Loucy (cell line): ENCODE results near the gene SENP7.
"Not testable (repeated sequence)": the region's sequence is repeated elsewhere in the genome, so short reads cannot be mapped to it uniquely, and the experiment has no call there.

Experiments
- H2AFZ ChIP-seq: fragments of 200-600 bp; sonication (generic); 2 replicates; pipeline ENCODE4 v1.6.0; 2016; ENCODE audit warnings: antibody characterized with exemption, mild to moderate bottlenecking, low read length, moderate library complexity
- H3F3A ChIP-seq: fragments of 200-600 bp; 2 replicates; pipeline ENCODE4 v1.6.0; 2016; ENCODE audit warnings: antibody characterized with exemption, low read depth, mild to moderate bottlenecking
- H3K27me3 ChIP-seq: fragments of 200-600 bp; sonication (generic); 2 replicates; pipeline ENCODE4 v1.6.1; 2014; ENCODE audit warnings: low read length, mild to moderate bottlenecking; ENCODE audit not compliant: insufficient read depth, poor library complexity, severe bottlenecking
- H3K36me3 ChIP-seq: fragments of 200-600 bp; sonication (generic); 2 replicates; pipeline ENCODE4 v1.6.1; 2016; ENCODE audit warnings: low read length; ENCODE audit not compliant: insufficient read depth
- H3K4me1 ChIP-seq: fragments of 200-600 bp; sonication (generic); 2 replicates; pipeline ENCODE4 v1.5.1; 2014; ENCODE audit warnings: low read length, mild to moderate bottlenecking; ENCODE audit not compliant: insufficient read depth, poor library complexity, severe bottlenecking
- H3K4me2 ChIP-seq: fragments of 200-600 bp; sonication (generic); 2 replicates; pipeline ENCODE4 v1.6.0; 2014; ENCODE audit warnings: antibody characterized with exemption, low read length, low read depth, mild to moderate bottlenecking; ENCODE audit not compliant: poor library complexity, severe bottlenecking
- H3K4me3 ChIP-seq: fragments of 200-600 bp; sonication (generic); 2 replicates; pipeline ENCODE4 v1.5.1; 2014; ENCODE audit warnings: low read length, mild to moderate bottlenecking, mixed read lengths; ENCODE audit not compliant: poor library complexity, severe bottlenecking
- H3K79me2 ChIP-seq: fragments of 200-600 bp; sonication (generic); 2 replicates; pipeline ENCODE4 v1.6.1; 2014; ENCODE audit warnings: low read length; ENCODE audit not compliant: insufficient read depth
- H3K9ac ChIP-seq: fragments of 200-600 bp; sonication (generic); 2 replicates; pipeline ENCODE4 v1.6.0; 2014; ENCODE audit warnings: mild to moderate bottlenecking, low read depth, low read length, moderate library complexity; ENCODE audit not compliant: poor library complexity, severe bottlenecking
- H3K9me2 ChIP-seq: fragments of 200-600 bp; sonication (generic); replicated peaks from 2 replicates; pipeline ENCODE4 v1.6.1; 2016; ENCODE audit warnings: low read depth, low read length, mixed read lengths
- H3K9me3 ChIP-seq: fragments of 200-600 bp; sonication (generic); 2 replicates; pipeline ENCODE4 v1.6.1; 2014; ENCODE audit warnings: mild to moderate bottlenecking, antibody characterized with exemption, low read length, low read depth; ENCODE audit not compliant: insufficient read depth
- H4K20me1 ChIP-seq: fragments of 200-600 bp; sonication (generic); 2 replicates; pipeline ENCODE4 v1.6.0; 2014; ENCODE audit warnings: antibody characterized with exemption, low read length, mild to moderate bottlenecking; ENCODE audit not compliant: insufficient read depth, poor library complexity, severe bottlenecking
- CTCF ChIP-seq: fragments of 200-600 bp; sonication (generic); conservative IDR thresholded peaks from 2 replicates; pipeline ENCODE4 v1.5.1; 2014; ENCODE audit warnings: mild to moderate bottlenecking, antibody characterized with exemption, low read length
- EZH2phosphoT487 ChIP-seq: fragments of 200-600 bp; IDR thresholded peaks from 2 replicates; pipeline ENCODE4 v1.6.1; 2018; ENCODE audit warnings: antibody characterized with exemption, mild to moderate bottlenecking, moderate library complexity, borderline replicate concordance

Gene SENP7

GRCh38 chr3:101467310-101467663, 45.7 kb downstream of the SENP7 start:
- H3K4me2 ChIP-seq, H3K9ac ChIP-seq: not testable (repeated sequence)
- peaks cover 57% of the 10 kb centered on the region for H3K79me2 ChIP-seq

GRCh38 chr3:101466465-101467309, 46.3 kb downstream of the SENP7 start:
- Histone ChIP-seq H3K9me3 (no peaks in the 10 kb centered on the region), H3K4me1 (no peaks in the 10 kb centered on the region), H3K4me2 (no peak overlapping the region), H3F3A (no peaks in the 10 kb centered on the region), H3K36me3 (0 out of 2 replicates have a peak, but pooled peaks cover 3% of the 10 kb centered on the region), H2AFZ (no peak overlapping the region), H3K27me3 (no peaks in the 10 kb centered on the region), H3K9ac (no peak overlapping the region), H3K9me2 (no peaks in the 10 kb centered on the region), H3K79me2 (peaks cover 63% of the 10 kb centered on the region), H3K4me3 (no peak overlapping the region), H4K20me1 (no peaks in the 10 kb centered on the region)
- TF ChIP-seq EZH2phosphoT487 = no peak
- TF ChIP-seq CTCF = no peak

More at GRCh38 chr3:101467310-101467663, 45.7 kb downstream of the SENP7 start:
- not testable (repeated sequence) for H3F3A ChIP-seq, H3K9me3 ChIP-seq, H3K9me2 ChIP-seq, H3K36me3 ChIP-seq, H2AFZ ChIP-seq, H4K20me1 ChIP-seq, H3K4me3 ChIP-seq, H3K4me1 ChIP-seq, H3K27me3 ChIP-seq

GRCh38 chr3:101464235-101464634, 48.8 kb downstream of the SENP7 start:
- Histone ChIP-seq H3K27me3 (no peaks in the 10 kb centered on the region), H3F3A (no peaks in the 10 kb centered on the region), H3K9ac (no peak overlapping the region), H3K9me3 (no peaks in the 10 kb centered on the region), H4K20me1 (no peaks in the 10 kb centered on the region), H3K4me2 (no peak overlapping the region), H3K36me3 (0 out of 2 replicates have a peak, but pooled peaks cover 3% of the 10 kb centered on the region), H3K4me1 (no peaks in the 10 kb centered on the region), H3K79me2 (peaks cover 78% of the 10 kb centered on the region), H2AFZ (no peak overlapping the region), H3K4me3 (no peak overlapping the region), H3K9me2 (no peaks in the 10 kb centered on the region)
- TF ChIP-seq CTCF (no peak), EZH2phosphoT487 (no peak)

GRCh38 chr3:101461451-101461850, 51.6 kb downstream of the SENP7 start:
- H3F3A ChIP-seq = no peaks in the 10 kb centered on the region
- no peaks in the 10 kb centered on the region for H4K20me1 ChIP-seq
- TF ChIP-seq CTCF (no peak), EZH2phosphoT487 (no peak)
- H3K4me2 ChIP-seq = no peak overlapping the region
- no peak overlapping the region for H2AFZ ChIP-seq
- no peaks in the 10 kb centered on the region for H3K27me3 ChIP-seq
- peaks cover 66% of the 10 kb centered on the region for H3K79me2 ChIP-seq
- H3K4me1 ChIP-seq = no peaks in the 10 kb centered on the region
- no peak overlapping the region for H3K9ac ChIP-seq
- no peak overlapping the region for H3K4me3 ChIP-seq
- H3K9me3 ChIP-seq = no peaks in the 10 kb centered on the region
- no peaks in the 10 kb centered on the region for H3K9me2 ChIP-seq
- peaks cover 25% of the 10 kb centered on the region for H3K36me3 ChIP-seq
